22Rv1 (cell line): ENCODE measurements around the gene DNASE2B.

Source experiments
- H3K27ac ChIP-seq: fragments of 450-650 bp; 2 replicates; pipeline ENCODE4 v1.5.1; 2017
- CTCF ChIP-seq: fragments of 450-650 bp; IDR thresholded peaks from 2 replicates; pipeline ENCODE4 v1.5.1; 2017; ENCODE audit warnings: mild to moderate bottlenecking
- ZFX ChIP-seq: fragments of 450-650 bp; IDR thresholded peaks from 2 replicates; pipeline ENCODE4 v1.6.1; 2017; ENCODE audit warnings: antibody characterized with exemption, borderline replicate concordance

Gene DNASE2B

GRCh38 chr1:84429231-84429630 lies 30.9 kb downstream of the DNASE2B start:
- TF ChIP-seq CTCF (no peak), ZFX (no peak)
- H3K27ac ChIP-seq, result no peak overlapping the region

- TF ChIP-seq ZFX, result no peak
- TF ChIP-seq CTCF, result no peak
Measured at GRCh38 chr1:84430546-84430945, 32.3 kb downstream of the DNASE2B start.

GRCh38 chr1:84433258-84434080 lies 35.2 kb downstream of the DNASE2B start:
- TF ChIP-seq CTCF (peak; percentile 89), ZFX (no peak)
- H3K27ac ChIP-seq, result no peak overlapping the region

More at GRCh38 chr1:84430546-84430945, 32.3 kb downstream of the DNASE2B start:
- no peak overlapping the region for H3K27ac ChIP-seq

- no peak overlapping the region for H3K27ac ChIP-seq
- TF ChIP-seq CTCF (peak; percentile 48), ZFX (no peak)
Measured at GRCh38 chr1:84434081-84434769, 35.9 kb downstream of the DNASE2B start.

GRCh38 chr1:84434801-84435549 lies 36.7 kb downstream of the DNASE2B start:
- no peak overlapping the region for H3K27ac ChIP-seq
- TF ChIP-seq CTCF, result no peak

- no peak for TF ChIP-seq CTCF
- no peak for TF ChIP-seq ZFX
- H3K27ac ChIP-seq, result no peak overlapping the region
Measured at GRCh38 chr1:84436876-84437655, 38.8 kb downstream of the DNASE2B start.
